GM19240 (cell line): ENCODE measurements around the gene DGKD.
"Not testable (repeated sequence)": the region's sequence is repeated elsewhere in the genome, so short reads cannot be mapped to it uniquely, and the experiment has no call there.

Source experiments
- DNase-seq: peaks from one replicate; pipeline ENCODE4 v3.0.0; 2011; ENCODE audit warnings: low spot score; ENCODE audit not compliant: insufficient read length

Gene DGKD

DNA sequence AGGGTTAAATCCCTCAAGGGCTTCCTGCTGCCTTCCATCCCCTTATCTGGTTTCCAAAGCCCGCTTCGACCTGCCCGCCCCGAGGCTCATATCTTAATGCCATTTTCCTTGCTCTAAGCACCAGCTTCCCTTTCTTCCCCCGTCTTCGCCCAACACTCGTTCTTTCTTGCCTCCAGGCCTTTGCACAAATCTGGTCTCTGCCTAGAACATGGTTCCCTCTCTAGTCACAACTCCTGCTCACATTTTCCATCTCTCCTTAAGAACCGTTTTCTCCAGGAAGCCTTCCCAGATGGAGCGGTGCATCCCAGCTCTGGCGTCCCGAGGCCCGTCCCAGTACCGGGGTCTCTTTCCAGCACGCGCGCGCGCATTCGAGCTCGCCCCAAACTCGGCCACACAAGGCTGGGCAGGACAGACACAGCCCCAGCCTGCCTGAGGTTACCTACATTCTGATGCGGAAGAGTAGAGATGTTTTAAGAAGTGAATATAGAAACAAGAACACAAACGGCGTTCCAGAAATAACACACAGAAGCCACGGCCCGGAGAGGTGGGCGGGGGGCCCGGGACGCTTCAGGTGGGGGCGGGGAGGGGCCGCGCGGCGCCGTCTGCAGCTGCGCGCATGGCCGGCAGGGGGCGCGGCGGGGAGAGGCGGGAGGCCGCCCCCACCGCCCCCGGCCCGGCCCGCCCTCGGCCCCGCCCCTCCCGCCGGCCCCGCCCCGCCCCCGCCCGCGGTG is at the start of gene DGKD:
Gene DGKD, plus strand, starts transcription at position 726 of the 731 bp plus-strand sequence. CDS start 25 bp downstream, outside the sequence.
- peak; percentile 74 for DNase-seq

DNA sequence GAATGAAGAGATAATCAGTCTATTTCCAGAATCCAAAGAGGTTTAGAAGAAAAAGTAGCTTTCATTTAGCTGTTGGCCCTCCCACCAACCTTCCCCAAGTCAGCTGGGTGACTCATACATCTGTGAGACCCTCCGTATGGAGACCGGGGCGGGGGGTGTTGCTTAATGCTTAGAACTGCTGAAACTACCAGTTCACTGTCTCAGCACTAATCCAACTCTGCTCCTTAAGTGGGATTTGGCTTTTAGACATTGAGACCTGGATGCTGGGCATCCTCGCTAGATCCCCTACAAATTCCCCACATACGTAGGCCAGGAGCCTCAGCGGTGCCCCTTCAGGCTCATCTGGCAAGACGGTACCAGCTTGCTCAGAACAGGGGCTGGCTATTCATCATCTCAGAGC is 46.7 kb upstream of the DGKD start, which contains the start of gene SAG:
Gene SAG, plus strand, starts transcription at position 252 of the 400 bp plus-strand sequence. CDS start 1,374 bp downstream, outside the sequence.
- no peak for DNase-seq

- DNase-seq = no peak
Observed at GRCh38 chr2:233311241-233311926, 42.9 kb upstream of the DGKD start.

DNA sequence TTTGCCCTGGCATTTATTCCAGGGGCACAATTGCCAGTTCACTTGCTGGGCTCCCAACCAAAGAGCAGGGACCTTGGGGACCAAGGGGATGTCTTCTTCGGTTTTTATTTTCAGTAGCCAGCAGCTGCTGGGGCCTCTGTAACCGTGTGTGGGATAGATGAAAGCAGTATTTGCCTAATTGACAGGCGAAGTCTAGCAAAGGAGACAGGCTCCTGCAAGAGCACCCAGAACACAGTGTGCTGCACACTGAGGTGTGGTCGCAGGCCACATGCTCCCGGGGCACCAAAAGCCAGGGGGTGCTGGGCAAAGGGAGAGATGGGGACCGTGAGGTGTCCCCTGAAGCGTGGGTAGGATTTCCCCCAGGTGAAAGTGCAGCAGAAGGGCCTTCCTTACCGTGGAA is 41.4 kb upstream of the DGKD start:
- no peak for DNase-seq

DNA sequence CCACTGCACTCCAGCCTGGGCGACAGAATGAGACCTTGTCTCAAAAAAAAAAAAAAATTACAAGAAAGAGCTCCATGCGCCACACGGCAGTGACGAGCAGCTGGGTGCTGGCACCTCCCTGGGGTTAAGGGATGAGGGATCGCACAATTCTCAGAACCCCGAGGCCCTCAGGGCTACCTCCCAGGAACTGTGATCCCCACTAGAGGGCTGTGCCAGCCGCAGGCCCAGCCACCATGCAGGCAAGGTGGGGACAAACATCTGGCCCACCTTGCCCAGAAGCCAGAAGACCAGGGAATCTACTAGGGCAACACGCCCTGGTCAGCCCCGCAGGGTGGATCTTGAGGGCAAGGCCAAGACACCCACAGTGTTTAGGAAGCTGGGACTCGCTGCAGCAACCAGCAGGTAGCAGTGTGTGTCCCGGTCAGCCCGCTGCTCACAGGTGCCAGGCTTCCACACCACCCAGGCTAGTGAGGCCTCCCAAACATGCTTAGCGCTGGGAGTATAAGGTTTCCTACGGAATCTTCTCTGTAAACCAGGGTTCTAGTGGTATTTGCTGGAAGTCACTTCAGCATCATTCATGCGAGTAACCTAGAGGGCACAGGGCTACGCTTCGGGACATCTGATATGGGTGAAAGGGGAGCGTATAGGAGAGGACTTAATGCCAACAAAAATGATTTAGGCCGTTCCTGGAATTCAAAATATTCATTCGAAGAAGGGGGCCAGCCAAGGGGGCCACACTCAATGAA is 39.9 kb upstream of the DGKD start:
- no peak for DNase-seq

DNA sequence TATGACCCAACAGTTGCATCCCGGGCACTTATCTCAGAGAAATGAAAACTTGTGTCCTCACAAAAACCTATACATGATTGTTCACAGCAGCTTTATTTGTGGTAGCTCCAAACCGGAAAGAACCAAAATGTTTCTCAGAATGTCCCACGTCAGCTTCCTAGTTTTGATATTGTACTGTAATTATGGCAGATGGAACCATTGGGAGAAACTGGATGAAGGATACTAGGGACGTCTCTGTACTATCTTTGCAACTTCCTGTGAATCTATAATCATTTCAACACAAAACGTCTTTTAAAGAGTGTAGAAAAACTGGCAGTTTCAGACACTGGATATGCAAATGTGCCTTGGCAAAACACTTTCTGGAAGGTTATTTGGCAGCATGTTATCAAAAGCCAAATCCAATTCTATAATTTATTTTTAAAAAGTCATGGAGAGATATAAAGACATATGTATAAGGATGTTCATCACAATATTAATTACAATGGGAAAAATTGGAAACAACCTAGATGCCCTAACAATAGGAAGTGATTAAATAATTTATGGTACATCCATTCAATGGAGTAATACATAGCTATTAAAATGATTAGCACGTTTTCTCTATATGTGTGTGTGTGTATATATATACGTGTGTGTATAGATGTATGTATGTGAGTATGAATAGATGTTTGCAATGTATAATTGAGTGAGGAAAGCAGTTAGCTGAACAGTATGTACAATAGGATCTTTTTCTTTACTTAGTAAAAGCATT is 36.9 kb upstream of the DGKD start:
- DNase-seq = no peak

- no peak for DNase-seq
Observed at GRCh38 chr2:233319256-233319655, 35.0 kb upstream of the DGKD start.

GRCh38 chr2:233320470-233320869 is 33.8 kb upstream of the DGKD start:
- no peak for DNase-seq

GRCh38 chr2:233321166-233321565 is 33.1 kb upstream of the DGKD start:
- no peak for DNase-seq

DNA sequence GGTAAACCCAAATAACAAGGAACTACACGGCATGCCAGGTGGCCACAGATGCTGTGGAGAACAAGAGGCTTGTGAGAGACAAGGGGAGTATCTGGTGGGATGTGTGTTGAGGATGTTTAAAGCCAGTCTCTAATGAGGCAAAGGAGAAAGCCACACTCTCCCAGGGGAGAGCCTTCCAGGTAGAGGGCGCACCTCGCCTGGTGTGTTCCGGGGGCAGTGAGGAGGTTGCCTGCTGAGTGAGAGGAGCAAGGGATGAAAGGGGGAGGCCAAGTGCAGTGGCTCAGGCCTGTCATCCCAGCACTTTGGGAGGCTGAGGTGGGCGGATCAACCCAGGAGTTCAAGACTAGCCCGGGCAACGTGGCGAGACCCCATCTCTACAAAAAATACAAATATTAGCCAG is 30.4 kb upstream of the DGKD start:
- DNase-seq = no peak

DNA sequence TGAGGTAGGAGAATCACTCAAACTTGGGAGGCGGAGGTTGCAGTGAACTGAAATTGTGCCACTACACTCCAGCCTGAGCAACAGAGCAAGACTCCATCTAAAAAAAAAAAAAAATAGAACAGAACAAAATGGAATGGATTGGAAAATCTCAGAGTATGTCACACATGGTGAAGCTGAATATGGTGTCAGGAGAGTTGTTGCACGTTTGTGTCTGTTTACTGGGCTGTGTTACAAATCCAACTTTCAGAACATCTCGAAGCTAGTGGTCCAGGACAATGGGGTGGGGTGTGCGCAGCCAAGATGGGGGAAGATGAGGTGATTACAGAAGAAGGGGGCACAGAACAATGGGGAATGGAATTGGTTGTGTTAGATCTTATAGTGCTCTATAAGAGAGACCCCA is 29.0 kb upstream of the DGKD start:
- no peak for DNase-seq

GRCh38 chr2:233325814-233326213 is 28.5 kb upstream of the DGKD start:
- DNase-seq = no peak

DNA sequence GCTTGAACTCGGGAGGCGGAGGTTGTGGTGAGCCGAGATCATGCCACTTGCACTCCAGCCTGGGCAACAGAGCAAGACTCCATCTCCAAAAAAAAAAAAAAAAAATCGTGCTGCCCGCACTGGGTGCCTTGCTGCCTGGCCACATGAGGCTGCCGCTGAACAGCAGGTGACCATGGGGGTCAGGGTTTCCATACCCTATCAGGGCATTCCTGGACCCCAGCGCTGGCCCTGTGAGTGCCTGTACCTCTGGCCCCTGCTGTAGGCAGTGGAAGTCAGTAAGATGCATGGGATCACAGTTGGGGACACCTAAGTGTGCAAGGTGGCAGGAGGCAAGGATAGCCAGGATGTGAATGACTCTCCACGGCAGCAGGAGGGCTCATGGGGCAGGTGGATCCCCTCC is 27.8 kb upstream of the DGKD start:
- DNase-seq = no peak

- DNase-seq = no peak
Observed at GRCh38 chr2:233328922-233329321, 25.4 kb upstream of the DGKD start.

GRCh38 chr2:233329489-233330135 is 24.7 kb upstream of the DGKD start:
- DNase-seq = no peak

DNA sequence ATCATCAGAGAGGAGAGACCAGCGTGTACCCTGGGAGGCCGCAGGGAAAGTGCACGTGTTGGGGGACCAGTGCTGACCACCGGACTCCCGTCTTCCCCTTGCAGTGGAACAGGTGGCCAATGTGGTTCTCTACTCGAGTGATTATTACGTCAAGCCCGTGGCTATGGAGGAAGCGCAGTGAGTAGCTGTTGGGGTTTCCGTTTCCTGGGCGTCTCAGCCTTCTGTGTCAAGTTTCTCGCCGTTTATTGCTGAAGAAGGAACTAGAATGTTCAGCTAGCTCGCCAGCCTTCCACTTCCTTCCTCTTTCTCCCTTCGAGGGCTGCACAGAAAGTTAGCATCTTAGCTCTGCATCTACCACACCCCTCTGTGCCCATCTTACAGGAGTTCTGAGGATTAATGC is 22.8 kb upstream of the DGKD start:
- DNase-seq = peak; percentile 66

DNA sequence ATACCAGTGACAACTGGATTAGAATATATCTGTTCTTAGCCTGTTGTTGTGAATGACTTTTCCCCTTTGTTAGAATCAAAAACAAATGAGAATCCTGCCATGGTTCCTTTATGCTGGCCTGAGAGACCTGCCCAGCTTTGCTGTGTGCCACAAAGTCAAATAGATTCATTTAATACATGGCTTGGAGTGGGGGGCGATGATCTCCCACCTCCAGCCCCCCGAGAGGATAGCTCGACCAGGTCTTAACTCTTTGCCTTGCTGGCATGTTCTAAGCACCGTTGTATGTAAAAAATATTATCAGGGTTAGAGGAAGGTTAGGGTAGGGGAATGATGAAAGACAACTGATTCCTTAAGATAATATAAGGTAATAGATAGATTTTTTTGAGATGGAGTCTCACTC is 22.2 kb upstream of the DGKD start:
- DNase-seq = no peak

GRCh38 chr2:233334915-233335314 is 19.4 kb upstream of the DGKD start:
- no peak for DNase-seq

- not testable (repeated sequence) for DNase-seq
Observed at GRCh38 chr2:233336091-233336490, 18.2 kb upstream of the DGKD start.

DNA sequence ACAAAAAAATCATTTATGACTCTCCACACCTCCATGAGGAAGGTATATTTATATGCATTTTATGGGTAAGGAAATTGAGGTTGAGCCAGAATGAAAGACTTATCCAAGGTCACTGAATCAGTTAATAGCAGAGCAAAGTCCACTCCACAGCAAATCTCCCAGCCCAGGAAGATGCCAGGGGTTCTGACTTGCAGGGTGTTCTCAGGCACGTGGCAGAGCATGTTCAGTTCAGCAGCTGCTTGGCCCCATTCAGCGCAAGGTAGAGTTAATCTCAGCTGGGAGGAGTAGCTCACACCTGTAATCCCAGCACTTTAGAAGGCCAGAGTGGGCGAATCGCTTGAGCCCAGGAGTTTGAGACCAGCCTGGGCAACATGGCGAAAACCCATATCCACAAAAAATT is 17.8 kb upstream of the DGKD start:
- no peak for DNase-seq

GRCh38 chr2:233338046-233338445 is 16.2 kb upstream of the DGKD start:
- no peak for DNase-seq
